RWPE1 (cell line): ENCODE data around the gene BOD1L2.

ENCODE experiments used
- CTCF ChIA-PET: fragments of 350-600 bp; sonication (Branson Sonifier 250); formaldehyde crosslinking; extraction: SDS; loops from one replicate; lab custom pipeline; 2021; lab: Yijun Ruan, JAX
- POLR2A ChIA-PET: fragments of 400-600 bp; formaldehyde crosslinking; extraction: SDS; loops from one replicate; lab custom pipeline; 2020; ENCODE audit warnings: antibody characterized with exemption; ENCODE audit not compliant: low non-redundant PET; lab: Yijun Ruan, JAX
- DNase-seq: peaks from one replicate; pipeline ENCODE4 v3.0.0; 2012; ENCODE audit warnings: low spot score
- H3K27ac ChIP-seq: fragments of 450-650 bp; 2 replicates; pipeline ENCODE4 v1.5.1; 2017
- TF ChIP-seq, protein P1 (sequence below): fragments of 450-650 bp; conservative IDR thresholded peaks from 2 replicates; pipeline ENCODE4 v1.5.1; 2017; ENCODE audit warnings: low read depth, mild to moderate bottlenecking

Gene BOD1L2

DNA sequence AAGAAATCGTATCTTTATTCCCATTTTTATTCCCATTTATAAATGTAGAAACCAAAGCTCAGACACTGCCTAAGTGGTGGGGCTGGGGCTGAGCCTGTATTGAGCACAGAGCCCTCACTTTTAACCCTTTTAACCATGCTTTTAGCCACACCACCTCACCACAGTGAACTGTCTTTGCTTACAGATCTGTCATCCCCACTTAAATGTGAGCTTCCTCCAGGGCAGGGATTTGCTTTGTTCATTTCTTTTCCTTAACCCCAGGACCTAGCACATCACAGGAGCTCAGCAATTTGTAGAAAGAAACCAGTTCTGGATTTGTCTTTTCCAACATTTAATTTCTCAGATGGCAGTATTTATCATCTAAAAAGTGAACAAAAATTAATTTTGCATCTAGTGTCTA, 2.2 kb downstream of the BOD1L2 start:
- TF ChIP-seq, protein P1, sequence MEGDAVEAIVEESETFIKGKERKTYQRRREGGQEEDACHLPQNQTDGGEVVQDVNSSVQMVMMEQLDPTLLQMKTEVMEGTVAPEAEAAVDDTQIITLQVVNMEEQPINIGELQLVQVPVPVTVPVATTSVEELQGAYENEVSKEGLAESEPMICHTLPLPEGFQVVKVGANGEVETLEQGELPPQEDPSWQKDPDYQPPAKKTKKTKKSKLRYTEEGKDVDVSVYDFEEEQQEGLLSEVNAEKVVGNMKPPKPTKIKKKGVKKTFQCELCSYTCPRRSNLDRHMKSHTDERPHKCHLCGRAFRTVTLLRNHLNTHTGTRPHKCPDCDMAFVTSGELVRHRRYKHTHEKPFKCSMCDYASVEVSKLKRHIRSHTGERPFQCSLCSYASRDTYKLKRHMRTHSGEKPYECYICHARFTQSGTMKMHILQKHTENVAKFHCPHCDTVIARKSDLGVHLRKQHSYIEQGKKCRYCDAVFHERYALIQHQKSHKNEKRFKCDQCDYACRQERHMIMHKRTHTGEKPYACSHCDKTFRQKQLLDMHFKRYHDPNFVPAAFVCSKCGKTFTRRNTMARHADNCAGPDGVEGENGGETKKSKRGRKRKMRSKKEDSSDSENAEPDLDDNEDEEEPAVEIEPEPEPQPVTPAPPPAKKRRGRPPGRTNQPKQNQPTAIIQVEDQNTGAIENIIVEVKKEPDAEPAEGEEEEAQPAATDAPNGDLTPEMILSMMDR: no peak
- no peak for DNase-seq
- H3K27ac ChIP-seq: no peak overlapping the region
- ChIA-PET CTCF (interaction anchor here (0.6 kb wide), 1 partner anchor 39 kb away, joined by 6 read pairs; no protein-coding TSS in a partner anchor), POLR2A (no interaction called here)

DNA sequence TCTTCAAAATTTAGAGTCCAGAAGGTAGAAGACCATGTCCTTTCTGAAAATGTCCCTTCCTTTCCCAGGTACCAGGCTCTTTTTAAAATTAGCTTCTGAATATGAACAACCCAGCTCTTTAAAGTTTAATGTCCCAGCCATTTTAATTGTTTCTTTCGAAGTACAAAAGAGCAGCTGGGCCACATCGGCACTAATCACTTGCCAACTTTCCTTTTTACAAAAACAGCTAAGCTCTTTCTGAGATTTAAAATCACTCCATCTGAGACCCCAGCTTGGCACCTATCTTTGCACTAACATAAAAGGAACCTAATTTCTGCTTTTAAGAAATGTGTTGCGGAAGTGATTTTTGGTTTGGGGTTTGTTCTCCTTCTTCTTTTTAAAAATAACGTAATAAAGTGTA, 2.6 kb downstream of the BOD1L2 start:
- CTCF ChIA-PET: interaction anchor here (0.6 kb wide), 1 partner anchor 39 kb away, joined by 6 read pairs; no protein-coding TSS in a partner anchor

DNA sequence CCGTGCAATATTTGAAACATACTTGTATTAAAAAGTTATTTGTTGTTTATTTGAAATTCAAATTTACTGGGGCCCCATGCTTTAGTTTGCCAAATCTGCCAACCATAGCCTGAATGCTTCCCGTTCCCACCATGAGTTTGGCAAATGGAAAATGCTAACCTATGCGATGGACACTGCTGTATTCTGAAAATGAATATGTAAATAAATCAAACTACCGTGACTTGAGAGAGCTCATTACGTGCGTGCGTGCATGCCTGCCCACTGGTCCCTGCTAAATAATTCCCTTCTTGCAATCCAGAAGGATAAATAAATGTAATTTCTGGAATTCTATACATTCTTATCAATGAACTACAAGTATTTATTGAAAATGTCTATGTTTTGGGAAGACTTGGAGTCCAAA, 3.2 kb downstream of the BOD1L2 start:
- POLR2A ChIA-PET: no interaction called here
- H3K27ac ChIP-seq: no peak overlapping the region
- CTCF ChIA-PET: no interaction called here
- TF ChIP-seq, protein P1: no peak
- no peak for DNase-seq

More for the DNA sequence above, 2.6 kb downstream of the BOD1L2 start:
- TF ChIP-seq, protein P1: no peak
- POLR2A ChIA-PET: no interaction called here
- DNase-seq: no peak
- H3K27ac ChIP-seq: no peak overlapping the region

DNA sequence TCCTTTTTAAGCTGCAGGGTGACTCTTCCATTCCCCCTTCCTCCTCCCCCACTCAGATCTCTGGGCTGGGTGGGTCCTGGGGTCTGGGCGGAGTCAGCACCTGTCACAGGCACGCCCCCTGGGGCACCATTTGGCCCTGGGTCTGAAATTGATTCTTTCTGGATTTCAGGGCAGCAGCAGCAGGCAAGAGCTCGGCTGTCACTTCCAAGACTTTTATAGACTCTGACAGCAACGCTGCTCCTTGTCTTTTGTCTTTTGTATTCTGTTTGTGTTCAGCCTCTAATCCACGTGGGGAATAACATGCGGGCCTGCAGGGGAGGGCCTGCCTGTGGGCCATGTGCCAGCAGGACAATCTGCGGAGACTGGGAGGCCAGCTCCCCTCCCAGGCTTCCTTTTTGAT, 3.9 kb downstream of the BOD1L2 start:
- TF ChIP-seq, protein P1: no peak
- no peak overlapping the region for H3K27ac ChIP-seq
- ChIA-PET CTCF (interaction anchor here (0.6 kb wide), 1 partner anchor 224 kb away, joined by 3 read pairs; no protein-coding TSS in a partner anchor), POLR2A (no interaction called here)
- no peak for DNase-seq

DNA sequence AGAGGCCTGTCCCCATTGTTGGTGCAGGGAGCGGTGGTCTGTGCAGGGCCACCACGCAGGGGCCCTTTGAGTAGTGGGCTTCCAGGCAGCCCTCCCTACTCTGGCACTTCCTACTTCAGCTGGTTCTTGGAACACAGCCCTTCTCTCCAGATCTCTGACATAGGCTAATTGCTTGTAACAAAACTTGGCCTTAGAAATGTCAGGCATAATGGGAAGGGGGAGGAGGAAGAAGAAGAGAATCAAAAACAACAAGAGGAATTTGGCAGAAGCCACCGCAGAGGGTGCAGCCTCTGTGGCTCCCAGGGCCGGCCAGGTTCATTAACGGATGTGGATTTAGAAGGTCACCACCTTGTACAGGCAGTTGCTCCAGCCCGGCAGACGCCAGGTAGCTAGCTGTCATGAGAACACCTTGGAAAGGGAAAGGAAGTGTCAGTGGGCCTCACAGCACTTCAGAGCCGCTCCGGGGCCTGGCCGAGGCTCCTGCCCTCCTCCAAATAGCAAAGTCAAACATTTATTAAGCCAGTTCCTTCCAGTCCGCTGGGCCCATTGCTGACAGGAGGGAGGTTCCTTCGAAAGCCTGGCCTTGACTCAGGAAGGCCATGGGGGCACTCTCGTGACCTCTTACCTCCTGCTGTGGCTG, 7.4 kb downstream of the BOD1L2 start:
- CTCF ChIA-PET: no interaction called here
- POLR2A ChIA-PET: no interaction called here
- H3K27ac ChIP-seq: no peak overlapping the region
- TF ChIP-seq, protein P1: no peak
- DNase-seq: no peak

DNA sequence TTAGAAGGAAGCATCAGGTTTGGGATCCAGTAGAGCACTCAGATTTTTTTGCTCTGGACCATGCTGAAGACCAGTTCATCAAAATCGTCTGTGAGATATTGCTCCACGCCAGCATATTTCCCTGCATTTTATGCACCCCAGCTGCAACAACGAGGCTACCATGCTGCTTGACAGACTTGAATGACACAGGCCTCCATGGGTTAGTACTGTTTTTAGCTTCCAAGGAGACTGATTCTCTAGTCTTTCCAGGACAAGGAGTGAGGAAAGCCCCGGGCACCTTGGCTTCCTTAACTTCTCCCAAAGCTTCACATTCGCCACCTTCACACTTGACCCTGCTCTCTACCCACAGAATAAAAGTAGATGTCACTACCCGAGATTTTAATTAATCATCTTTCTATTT, 17.5 kb downstream of the BOD1L2 start:
- DNase-seq: no peak
- H3K27ac ChIP-seq: no peak overlapping the region
- POLR2A ChIA-PET: no interaction called here
- CTCF ChIA-PET: no interaction called here
- TF ChIP-seq, protein P1: no peak
